GM23248 (cell line): Measurements from ENCODE around the gene GNB1.

ENCODE experiments used
- EZH2 ChIP-seq: fragments of 200-600 bp; sonication (generic); IDR thresholded peaks from 2 replicates; pipeline ENCODE4 v1.6.1; 2018; ENCODE audit warnings: antibody characterized with exemption, mild to moderate bottlenecking; ENCODE audit not compliant: insufficient read depth, poor library complexity, severe bottlenecking
- EZH2phosphoT487 ChIP-seq: fragments of 200-600 bp; sonication (generic); IDR thresholded peaks from 2 replicates; pipeline ENCODE4 v1.6.1; 2018; ENCODE audit warnings: antibody characterized with exemption, moderate library complexity, mild to moderate bottlenecking, low read depth; ENCODE audit not compliant: insufficient read depth

DNA sequence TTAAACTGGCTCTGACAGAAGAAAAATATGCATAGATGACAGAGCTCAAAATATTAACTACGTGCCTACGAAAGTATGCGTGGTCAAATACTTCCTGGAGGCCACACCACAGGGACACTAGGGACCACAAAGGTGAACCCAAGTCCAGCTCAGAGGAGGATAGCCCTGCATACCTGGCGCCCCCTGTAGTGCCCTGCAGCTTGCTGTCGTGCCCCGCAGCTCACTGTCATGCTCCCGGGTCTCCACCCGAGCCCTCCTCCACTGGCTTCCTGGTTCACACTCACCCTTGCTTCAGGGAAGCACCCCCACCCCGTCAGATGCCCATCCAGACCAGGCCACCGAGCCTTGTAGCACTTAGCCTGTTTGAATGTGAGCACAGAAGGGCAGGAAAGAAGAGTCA lies 95.9 kb downstream of the GNB1 start:
- TF ChIP-seq EZH2phosphoT487: no peak
- TF ChIP-seq EZH2: no peak
